NCI-H146 treated with DMSO at 0.1 percent for 48 hours (cell line): Measurements from ENCODE around the gene RAMP1.
"Not testable (repeated sequence)": the region's sequence is repeated elsewhere in the genome, so short reads cannot be mapped to it uniquely, and the experiment has no call there.

Experiments
- DNase-seq: peaks from one replicate; lab custom pipeline; 2025; ENCODE audit not compliant: unreplicated experiment; lab: John Stamatoyannopoulos, UW

RAMP1 gene

GRCh38 chr2:237943395-237944094 is 84.1 kb downstream of the RAMP1 start:
- DNase-seq = no peak

DNA sequence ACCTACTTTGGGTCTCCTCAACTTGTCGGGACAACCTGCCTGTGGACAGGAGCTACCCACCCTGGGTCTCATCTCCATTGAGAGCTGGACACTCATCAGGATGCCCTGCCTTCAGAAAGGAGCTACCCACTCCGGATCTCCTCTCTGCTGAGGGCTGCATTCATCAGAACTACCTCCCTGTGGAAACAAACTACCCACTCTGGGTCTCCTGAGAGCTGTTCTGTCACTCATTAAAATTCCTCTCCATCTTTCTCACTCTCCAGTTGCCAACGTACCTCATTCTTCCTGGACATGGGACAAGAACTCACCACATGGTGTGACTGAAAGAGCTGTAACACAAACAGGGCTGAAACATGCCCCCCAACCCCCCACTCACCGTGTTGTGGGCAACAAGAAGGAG is 84.9 kb downstream of the RAMP1 start:
- DNase-seq = no peak

GRCh38 chr2:237946423-237946822 is 87.0 kb downstream of the RAMP1 start:
- no peak for DNase-seq

DNA sequence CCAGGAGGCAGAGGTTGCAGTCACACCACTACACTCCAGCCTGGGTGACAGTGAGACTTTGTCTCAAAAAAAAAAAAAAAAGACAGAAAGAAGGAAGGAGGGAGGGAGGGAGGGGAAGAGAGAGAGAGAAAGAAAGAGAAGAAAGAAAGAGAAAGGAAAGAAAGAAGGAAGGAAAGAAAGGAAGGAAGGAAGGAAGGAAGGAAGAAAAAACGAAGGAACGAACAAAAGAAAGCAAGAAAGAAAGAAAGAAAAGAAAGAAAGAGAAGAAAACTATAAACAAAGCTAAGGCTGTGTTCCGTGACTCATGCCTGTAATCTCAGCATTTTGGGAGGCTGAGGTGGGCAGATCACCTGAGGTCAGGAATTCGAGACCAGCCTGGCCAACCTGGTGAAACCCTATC is 91.9 kb downstream of the RAMP1 start:
- not testable (repeated sequence) for DNase-seq

- DNase-seq = no peak
These were observed 92.5 kb downstream of the RAMP1 start for GRCh38 chr2:237951878-237952277.

- no peak for DNase-seq
These were observed 93.4 kb downstream of the RAMP1 start for GRCh38 chr2:237952851-237953250.

DNA sequence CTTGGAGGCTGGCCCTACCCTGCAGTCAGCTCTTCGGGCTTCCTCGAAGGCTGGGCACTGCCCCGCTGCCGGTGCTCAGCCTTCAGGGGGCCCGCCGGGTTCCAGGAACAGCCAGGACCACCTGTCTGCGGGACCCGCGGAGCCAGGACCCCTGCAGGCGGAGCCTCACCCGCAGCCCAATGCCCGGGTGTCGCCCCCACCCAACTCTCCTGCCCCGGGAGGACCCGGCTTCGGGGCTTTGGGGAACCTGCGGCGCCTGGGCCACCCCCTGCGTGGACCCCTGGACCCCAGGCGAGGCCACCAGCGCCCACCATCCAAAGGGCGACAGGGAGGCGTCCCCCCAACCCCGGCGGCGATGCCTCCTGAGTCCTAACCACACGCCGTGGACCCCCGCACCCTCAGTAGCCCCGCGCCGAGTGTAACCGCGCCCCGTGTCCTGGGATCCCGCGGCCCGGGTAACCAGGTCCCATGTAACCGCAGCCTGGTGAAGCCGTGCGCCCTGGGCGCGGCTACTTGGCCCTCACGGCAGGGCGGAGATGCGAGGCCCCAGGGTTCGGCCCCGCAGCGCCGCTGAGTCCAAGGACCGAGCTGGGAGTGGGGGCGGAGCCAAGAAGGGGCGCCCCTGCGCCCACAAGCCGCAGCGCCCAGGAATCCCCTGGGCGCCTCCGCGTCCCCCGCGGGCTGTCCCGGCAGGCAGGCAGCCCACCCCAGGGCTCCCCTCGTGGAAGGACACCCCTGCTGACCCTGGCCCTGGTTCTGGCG is 96.4 kb downstream of the RAMP1 start:
- DNase-seq = no peak

GRCh38 chr2:237956402-237956736 is 96.9 kb downstream of the RAMP1 start:
- no peak for DNase-seq

DNA sequence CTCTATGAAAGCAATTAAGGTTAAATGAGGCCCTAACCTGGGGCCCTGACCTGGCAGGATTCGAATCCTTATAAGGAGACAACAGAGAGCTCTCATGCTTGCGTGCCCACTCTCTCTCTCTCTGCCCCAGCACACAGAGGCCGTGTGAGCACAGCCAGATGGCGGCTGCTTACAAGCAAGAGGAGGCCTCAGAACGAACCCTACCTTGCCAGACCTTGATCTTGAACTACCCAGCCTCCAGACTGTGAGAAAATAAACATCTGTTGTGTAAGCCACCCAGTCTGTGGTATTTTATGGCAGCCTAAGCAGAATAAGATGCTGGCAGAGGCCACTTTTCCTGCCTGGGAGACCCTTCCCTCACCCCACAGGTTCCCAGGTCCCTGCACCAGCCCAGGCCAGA is 102.2 kb downstream of the RAMP1 start:
- DNase-seq = no peak
